Measurements from ENCODE around the gene CNIH3.

Gene CNIH3

GRCh38 chr1:224730965-224731364 lies 114.8 kb downstream of the CNIH3 start:
- H3K27me3 ChIP-seq (ENCODE audit: insufficient read depth, low read length, poor library complexity): no peaks in the 10 kb centered on the region
- H3K79me2 ChIP-seq (ENCODE audit: insufficient read depth, low read length): no peaks in the 10 kb centered on the region
- H3K9me3 ChIP-seq (ENCODE audit: insufficient read depth, low read length, severe bottlenecking): no peaks in the 10 kb centered on the region
- H3K36me3 ChIP-seq (ENCODE audit: insufficient read depth, low read length): peaks cover 9% of the 10 kb centered on the region; the same call in 1 of the 2 replicates
- H4K20me1 ChIP-seq (ENCODE audit: insufficient read depth, low read length): no peaks in the 10 kb centered on the region
- H2AFZ ChIP-seq (ENCODE audit: low read depth, low read length): no peak overlapping the region
- no peak for DNase-seq
- no peak overlapping the region for H3K4me3 ChIP-seq (ENCODE audit: low read depth in 1 of 2, low read length in 2 of 2)
- no peak for ATAC-seq (ENCODE audit: insufficient read depth, low read depth)
- no peak overlapping the region for H3K9ac ChIP-seq (ENCODE audit: low read depth, low read length)
- H3K27ac ChIP-seq (ENCODE audit: low read length): no peak overlapping the region
- H3K4me1 ChIP-seq (ENCODE audit: insufficient read depth, low read length): peaks cover 17% of the 10 kb centered on the region
- no peak overlapping the region for H3K4me2 ChIP-seq (ENCODE audit: insufficient read depth, low read length)
- TF ChIP-seq, protein P1, sequence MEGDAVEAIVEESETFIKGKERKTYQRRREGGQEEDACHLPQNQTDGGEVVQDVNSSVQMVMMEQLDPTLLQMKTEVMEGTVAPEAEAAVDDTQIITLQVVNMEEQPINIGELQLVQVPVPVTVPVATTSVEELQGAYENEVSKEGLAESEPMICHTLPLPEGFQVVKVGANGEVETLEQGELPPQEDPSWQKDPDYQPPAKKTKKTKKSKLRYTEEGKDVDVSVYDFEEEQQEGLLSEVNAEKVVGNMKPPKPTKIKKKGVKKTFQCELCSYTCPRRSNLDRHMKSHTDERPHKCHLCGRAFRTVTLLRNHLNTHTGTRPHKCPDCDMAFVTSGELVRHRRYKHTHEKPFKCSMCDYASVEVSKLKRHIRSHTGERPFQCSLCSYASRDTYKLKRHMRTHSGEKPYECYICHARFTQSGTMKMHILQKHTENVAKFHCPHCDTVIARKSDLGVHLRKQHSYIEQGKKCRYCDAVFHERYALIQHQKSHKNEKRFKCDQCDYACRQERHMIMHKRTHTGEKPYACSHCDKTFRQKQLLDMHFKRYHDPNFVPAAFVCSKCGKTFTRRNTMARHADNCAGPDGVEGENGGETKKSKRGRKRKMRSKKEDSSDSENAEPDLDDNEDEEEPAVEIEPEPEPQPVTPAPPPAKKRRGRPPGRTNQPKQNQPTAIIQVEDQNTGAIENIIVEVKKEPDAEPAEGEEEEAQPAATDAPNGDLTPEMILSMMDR (IDR thresholded peaks at IDR 0.05; ENCODE audit: borderline replicate concordance, extremely low read depth, low read length, poor library complexity, severe bottlenecking): no peak
- TF ChIP-seq EZH2 (IDR thresholded peaks at IDR 0.05; ENCODE audit: borderline replicate concordance, low read depth, low read length, severe bottlenecking): no peak

- no peak overlapping the region for H3K4me2 ChIP-seq (ENCODE audit: insufficient read depth, low read length)
- no peaks in the 10 kb centered on the region for H4K20me1 ChIP-seq (ENCODE audit: insufficient read depth, low read length)
- no peaks in the 10 kb centered on the region for H3K9me3 ChIP-seq (ENCODE audit: insufficient read depth, low read length, severe bottlenecking)
- no peak overlapping the region for H3K4me3 ChIP-seq (ENCODE audit: low read depth in 1 of 2, low read length in 2 of 2)
- DNase-seq: no peak
- H3K36me3 ChIP-seq (ENCODE audit: insufficient read depth, low read length): peaks cover 9% of the 10 kb centered on the region; the same call in 1 of the 2 replicates
- no peak overlapping the region for H2AFZ ChIP-seq (ENCODE audit: low read depth, low read length)
- peaks cover 10% of the 10 kb centered on the region for H3K4me1 ChIP-seq (ENCODE audit: insufficient read depth, low read length)
- no peaks in the 10 kb centered on the region for H3K79me2 ChIP-seq (ENCODE audit: insufficient read depth, low read length)
- no peak for ATAC-seq (ENCODE audit: insufficient read depth, low read depth)
- no peak overlapping the region for H3K27ac ChIP-seq (ENCODE audit: low read length)
- H3K27me3 ChIP-seq (ENCODE audit: insufficient read depth, low read length, poor library complexity): no peaks in the 10 kb centered on the region
- H3K9ac ChIP-seq (ENCODE audit: low read depth, low read length): no peak overlapping the region
- TF ChIP-seq EZH2 (IDR thresholded peaks at IDR 0.05; ENCODE audit: borderline replicate concordance, low read depth, low read length, severe bottlenecking): no peak
- TF ChIP-seq, protein P1 (IDR thresholded peaks at IDR 0.05; ENCODE audit: borderline replicate concordance, extremely low read depth, low read length, poor library complexity, severe bottlenecking): no peak
These were observed 115.5 kb downstream of the CNIH3 start for GRCh38 chr1:224731633-224732032.

GRCh38 chr1:224732377-224733026 lies 116.4 kb downstream of the CNIH3 start:
- H3K4me2 ChIP-seq (ENCODE audit: insufficient read depth, low read length): no peak overlapping the region
- H3K27ac ChIP-seq (ENCODE audit: low read length): no peak overlapping the region
- H3K79me2 ChIP-seq (ENCODE audit: insufficient read depth, low read length): no peaks in the 10 kb centered on the region
- H3K9ac ChIP-seq (ENCODE audit: low read depth, low read length): no peak overlapping the region
- DNase-seq (no peak), ATAC-seq (ENCODE audit: insufficient read depth, low read depth) (no peak)
- H3K27me3 ChIP-seq (ENCODE audit: insufficient read depth, low read length, poor library complexity): no peaks in the 10 kb centered on the region
- H4K20me1 ChIP-seq (ENCODE audit: insufficient read depth, low read length): no peaks in the 10 kb centered on the region
- no peak overlapping the region for H3K4me3 ChIP-seq (ENCODE audit: low read depth in 1 of 2, low read length in 2 of 2)
- no peaks in the 10 kb centered on the region for H3K9me3 ChIP-seq (ENCODE audit: insufficient read depth, low read length, severe bottlenecking)
- peaks cover 9% of the 10 kb centered on the region; the same call in 1 of the 2 replicates for H3K36me3 ChIP-seq (ENCODE audit: insufficient read depth, low read length)
- H3K4me1 ChIP-seq (ENCODE audit: insufficient read depth, low read length): peaks cover 1% of the 10 kb centered on the region; the same call in 1 of the 2 replicates
- H2AFZ ChIP-seq (ENCODE audit: low read depth, low read length): no peak overlapping the region
- no peak for TF ChIP-seq EZH2 (IDR thresholded peaks at IDR 0.05; ENCODE audit: borderline replicate concordance, low read depth, low read length, severe bottlenecking)
- TF ChIP-seq, protein P1 (IDR thresholded peaks at IDR 0.05; ENCODE audit: borderline replicate concordance, extremely low read depth, low read length, poor library complexity, severe bottlenecking): no peak

Measured in DND-41 (cell line).